ENCODE data around the gene ADCY6.

The ADCY6 gene

GRCh38 chr12:48817873-48818830 lies 29.3 kb upstream of the ADCY6 start, which contains the start of gene CACNB3:
Gene CACNB3 (plus strand): TSS chr12:48818496. CDS start chr12:48818930, 434 bp downstream.
- no peak for TF ChIP-seq CTCF (conservative IDR thresholded peaks at IDR 0.05; ENCODE audit: low read depth)
- DNase-seq (ENCODE audit: low spot score), result peak; percentile 60
- ChIA-PET CTCF (interaction anchor here (1.2 kb wide), 1 partner anchor 23 kb away, joined by 6 read pairs; no protein-coding TSS in a partner anchor), POLR2A (ENCODE audit: low non-redundant PET) (no interaction called here)
- peak within 1 kb of the TSS; percentile 49 for H3K27ac ChIP-seq

GRCh38 chr12:48816143-48816854 lies 27.4 kb upstream of the ADCY6 start:
- ChIA-PET POLR2A (ENCODE audit: low non-redundant PET) (interaction anchor here (0.5 to 1.1 kb wide), 4 partner anchors 11 to 35 kb away, joined by 3 to 4 read pairs (median 3); no protein-coding TSS in a partner anchor), CTCF (interaction anchor here (0.5 to 2.9 kb wide), 3 partner anchors 11 to 163 kb away, joined by 3 to 24 read pairs (median 21); no protein-coding TSS in a partner anchor)
- peak overlapping the region; percentile 87 for H3K27ac ChIP-seq
- DNase-seq (ENCODE audit: low spot score), result no peak
- no peak for TF ChIP-seq CTCF (conservative IDR thresholded peaks at IDR 0.05; ENCODE audit: low read depth)

GRCh38 chr12:48815126-48816110 lies 26.5 kb upstream of the ADCY6 start:
- no peak for TF ChIP-seq CTCF (conservative IDR thresholded peaks at IDR 0.05; ENCODE audit: low read depth)
- H3K27ac ChIP-seq, result peak overlapping the region; percentile 87
- ChIA-PET POLR2A (ENCODE audit: low non-redundant PET) (interaction anchor here (0.6 to 1.1 kb wide), 5 partner anchors 12 to 43 kb away, joined by 3 to 4 read pairs (median 3); partner anchors contain the start of gene ADCY6), CTCF (interaction anchor here (0.7 to 2.9 kb wide), 17 partner anchors 8 to 133 kb away, joined by 3 to 24 read pairs (median 4); partner anchors contain the start of genes DDX23 and KANSL2)
- DNase-seq (ENCODE audit: low spot score), result peak; percentile 80

DNA sequence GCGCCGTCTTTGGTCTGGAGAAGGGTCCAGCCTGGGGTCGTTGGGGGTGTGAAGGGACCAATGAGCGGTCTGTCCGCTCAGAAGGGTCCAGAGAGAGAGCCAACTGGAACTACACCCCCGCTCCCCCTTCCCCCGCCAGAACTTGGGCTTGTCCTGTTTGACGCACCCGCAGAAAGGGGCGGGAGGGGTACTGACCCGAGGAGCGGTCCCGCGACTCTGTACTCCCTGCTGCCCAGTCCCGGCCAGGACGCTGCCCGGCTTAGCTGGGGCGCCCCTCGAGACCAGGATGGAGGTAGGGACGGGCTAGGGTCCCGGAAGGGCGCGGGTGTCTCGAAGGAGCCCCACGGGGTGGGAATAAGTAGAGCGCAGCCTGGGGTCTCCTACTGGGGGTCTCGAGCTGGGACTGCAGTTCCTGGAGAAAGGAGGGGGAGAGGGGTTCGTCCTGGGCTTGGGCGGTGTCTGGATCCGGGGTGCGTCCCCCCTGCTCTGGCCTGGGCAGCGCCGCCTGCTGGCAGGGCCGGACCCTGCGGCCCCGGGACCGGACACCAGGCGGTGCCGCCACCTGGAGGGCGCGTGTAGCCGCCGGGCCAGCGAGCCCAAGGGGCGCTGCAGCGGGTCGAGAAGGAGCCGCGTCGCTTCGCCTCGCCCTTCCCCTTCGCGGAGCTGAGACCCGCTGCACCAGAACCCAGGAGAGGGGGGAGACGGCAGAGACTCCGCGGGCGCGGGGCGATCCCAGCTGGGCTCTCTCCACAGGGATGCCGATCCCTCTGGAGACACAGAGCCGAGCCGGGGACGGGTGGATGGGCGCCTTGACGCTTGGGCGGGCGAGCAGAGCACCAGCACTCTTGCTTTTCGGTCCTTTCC lies 25.6 kb upstream of the ADCY6 start:
- H3K27ac ChIP-seq, result peak overlapping the region; percentile 87
- POLR2A ChIA-PET (ENCODE audit: low non-redundant PET), result interaction anchor here (0.7 to 0.9 kb wide), 2 partner anchors 26 to 43 kb away, joined by 3 read pairs; partner anchors contain the start of gene ADCY6
- DNase-seq (ENCODE audit: low spot score), result peak; percentile 82
- peak; percentile 98 for TF ChIP-seq CTCF (conservative IDR thresholded peaks at IDR 0.05; ENCODE audit: low read depth)
- CTCF ChIA-PET, result interaction anchor here (0.7 to 2.9 kb wide), 21 partner anchors 8 to 143 kb away, joined by 3 to 24 read pairs (median 4); partner anchors contain the start of genes DDX23 and KANSL2

Data from RWPE1 (cell line).